CD4-positive, CD25-positive, alpha-beta regulatory T cell (primary cell): Measurements from ENCODE around the gene CDC14B. TPM values are rescaled to one million over a fixed set of nuclear protein-coding genes. Genes with fewer than 3 reads are reported as not detected.
A peak's percentile ranks its signal among the peaks of the same experiment; 100 is the strongest.

Experiments used
- ATAC-seq, 2 donors: fragments of 150-1000 bp; cut with Tn5 transposase; one replicate each; pipeline ENCODE4 v1.10.0; 2021; ENCODE audit warnings: low read depth in 2 of 2, moderate number of reproducible peaks in 2 of 2, moderate library complexity in 1 of 2
- DNase-seq, 3 donors: peaks; one replicate each; pipeline versions ENCODE4 v3.0.0 to v3.0.0-alpha.2; 2012 to 2022; ENCODE audit warnings: mixed read lengths in 1 of 3
- H3K27ac ChIP-seq: one replicate; pipeline ENCODE4 v1.7.0; 2013; ENCODE audit warnings: mild to moderate bottlenecking, low read length; ENCODE audit not compliant: insufficient read depth, poor library complexity, severe bottlenecking
- H3K27me3 ChIP-seq: one replicate; pipeline ENCODE4 v1.7.0; 2013; ENCODE audit warnings: low read length; ENCODE audit not compliant: control insufficient read depth, insufficient read depth
- H3K36me3 ChIP-seq: one replicate; pipeline ENCODE4 v1.7.0; 2013; ENCODE audit warnings: mild to moderate bottlenecking, low read length, moderate library complexity; ENCODE audit not compliant: control insufficient read depth, insufficient read depth
- H3K4me1 ChIP-seq: 2 replicates; pipeline ENCODE4 v1.7.0; 2013; ENCODE audit warnings: mild to moderate bottlenecking, low read length; ENCODE audit not compliant: insufficient read depth, control insufficient read depth, poor library complexity, severe bottlenecking
- H3K4me3 ChIP-seq: one replicate; pipeline ENCODE4 v1.7.0; 2013; ENCODE audit warnings: low read depth, mild to moderate bottlenecking, low read length, moderate library complexity
- H3K9me3 ChIP-seq, 2 experiments: 1 replicate in 1 of 2; 2 replicates in 1 of 2; pipeline ENCODE4 v1.7.0; 2013; ENCODE audit warnings: low read length in 2 of 2, mild to moderate bottlenecking in 1 of 2, moderate library complexity in 1 of 2; ENCODE audit not compliant: control insufficient read depth in 2 of 2
- H3K27ac Mint-ChIP-seq, 3 donors: one replicate each; pipeline ENCODE4 v1.8.0; 2020 to 2022; ENCODE audit warnings: mild to moderate bottlenecking in 3 of 3, mixed read lengths in 3 of 3, moderate library complexity in 2 of 3
- H3K27me3 Mint-ChIP-seq: one replicate; pipeline ENCODE4 v1.8.0; 2022; ENCODE audit warnings: mild to moderate bottlenecking, mixed read lengths
- H3K36me3 Mint-ChIP-seq: one replicate; pipeline ENCODE4 v1.8.0; 2020; ENCODE audit warnings: mixed read lengths
- H3K4me1 Mint-ChIP-seq, 4 donors: one replicate each; pipeline ENCODE4 v1.8.0; 2020 to 2022; ENCODE audit warnings: mixed read lengths in 4 of 4, mild to moderate bottlenecking in 1 of 4
- H3K4me3 Mint-ChIP-seq, 4 donors: one replicate each; pipeline ENCODE4 v1.8.0; 2020 to 2022; ENCODE audit warnings: mild to moderate bottlenecking in 4 of 4, mixed read lengths in 4 of 4, moderate library complexity in 3 of 4
- H3K9me3 Mint-ChIP-seq, 7 donors: one replicate each; pipeline ENCODE4 v1.8.0; 2020 to 2022; ENCODE audit warnings: mixed read lengths in 7 of 7, mild to moderate bottlenecking in 3 of 7, moderate library complexity in 2 of 7
- polyA plus RNA-seq, 4 donors: library from polyadenylated mRNA; unstranded; fragments of 300-500 nt; fragmentation: Illumina TruSeq; gene quantifications; one replicate each; pipeline ENCODE4 v1.2.3, GENCODE V29; 2021
- total RNA-seq: library from RNA; stranded (reverse); gene quantifications from one replicate; pipeline ENCODE4 v1.2.3, GENCODE V29; 2022

The CDC14B gene
- total and polyA plus RNA-seq, 5 donors from 2014 or later, result 7.1 to 17.7 (median 9.0) TPM

DNA sequence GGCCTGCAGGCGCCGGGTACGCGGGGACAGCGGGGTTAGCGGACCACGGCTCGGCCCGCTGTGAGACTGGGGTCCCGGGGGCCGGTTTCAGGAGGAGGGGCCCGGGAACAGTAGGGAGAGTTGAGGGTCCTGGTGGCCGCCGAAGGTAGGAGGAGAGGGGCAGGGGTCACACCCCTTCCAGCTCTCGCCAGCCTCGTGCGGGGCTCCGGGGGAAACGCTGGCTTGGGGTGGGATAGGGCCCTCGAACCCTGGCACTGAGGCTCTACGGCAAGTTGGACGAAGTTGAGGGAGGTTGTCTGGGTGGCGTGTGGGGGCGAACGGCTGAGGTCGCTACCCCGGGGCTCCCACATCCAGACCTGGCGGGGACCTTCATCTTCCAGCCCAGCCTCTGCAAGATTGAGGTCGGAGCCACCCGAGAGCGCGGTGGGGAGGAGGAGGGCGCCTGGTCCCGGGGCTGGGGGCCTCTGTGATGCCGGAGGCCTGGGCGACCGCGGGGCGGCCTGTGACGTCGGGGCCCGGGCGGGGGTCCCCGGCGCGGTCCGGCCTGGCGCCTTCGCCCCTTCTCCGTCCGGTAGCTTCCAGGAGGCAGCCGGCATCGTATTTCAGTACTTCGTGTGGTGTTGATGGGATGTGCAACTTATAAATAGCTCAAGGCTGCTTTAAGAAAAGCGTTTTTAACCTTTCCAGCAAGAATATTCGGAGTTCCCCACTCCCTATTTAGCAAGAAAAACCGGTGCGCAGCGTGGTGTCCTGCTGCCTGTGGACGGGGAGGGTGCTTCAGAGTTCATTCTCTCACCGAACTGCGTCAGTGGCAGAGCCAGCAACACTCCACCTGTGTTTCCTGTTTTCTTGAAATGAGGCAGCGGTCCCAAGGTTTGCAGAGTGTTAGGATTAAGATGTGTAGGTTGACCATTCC is 168.8 kb downstream of the CDC14B start:
- no peaks in the 10 kb centered on the region for H3K27me3 ChIP-seq
- H3K4me1 ChIP-seq, result peaks cover 27% of the 10 kb centered on the region
- Mint-ChIP-seq H3K27me3 (peaks cover 10% of the 10 kb centered on the region), H3K36me3 (no peaks in the 10 kb centered on the region), H3K27ac (peak overlapping the region; percentile 94 to 98 (median 98)), H3K4me3 (peak overlapping the region; percentile 96 to 97 (median 96)), H3K4me1 (peaks cover 17 to 30% (median 23%) of the 10 kb centered on the region in 4 donors), H3K9me3 (no peaks in the 10 kb centered on the region)
- H3K27ac ChIP-seq, result peak overlapping the region; percentile 59
- no peaks in the 10 kb centered on the region for H3K9me3 ChIP-seq
- DNase-seq (peak; percentile 28 to 63 (median 55)), ATAC-seq (no peak)
- no peaks in the 10 kb centered on the region for H3K36me3 ChIP-seq
- peak overlapping the region; percentile 88 for H3K4me3 ChIP-seq

Other genes starting within 250 kb of the CDC14B start
- 36.0 TPM for gene SLC35D2, start 236.1 kb downstream of the CDC14B start, total RNA-seq
- 10 to 100 TPM; 22.5 to 41.8 (median 37.3) TPM for gene SLC35D2, start 236.1 kb downstream of the CDC14B start, polyA plus RNA-seq
- gene ZNF367, start 201.5 kb downstream of the CDC14B start, total RNA-seq, result 8.8 TPM
- 1 to 10 TPM; 1.1 to 1.6 (median 1.4) TPM for gene ZNF367, start 201.5 kb downstream of the CDC14B start, polyA plus RNA-seq
- 21.5 TPM for gene HABP4, start 169.7 kb downstream of the CDC14B start, total RNA-seq
- gene HABP4, start 169.7 kb downstream of the CDC14B start, polyA plus RNA-seq, result 10 to 100 TPM; 19.8 to 25.5 (median 21.0) TPM
- gene PRXL2C, start 35.5 kb upstream of the CDC14B start, total RNA-seq, result 20.9 TPM
- gene PRXL2C, start 35.5 kb upstream of the CDC14B start, polyA plus RNA-seq, result 10 to 100 TPM in 1 of 4 donors, 1 to 10 TPM in 3; 7.5 to 11.1 (median 9.6) TPM
- 13.1 TPM for gene ZNF510, start 158.2 kb upstream of the CDC14B start, total RNA-seq
- 1 to 10 TPM; 6.0 to 9.5 (median 7.2) TPM for gene ZNF510, start 158.2 kb upstream of the CDC14B start, polyA plus RNA-seq
- 6.8 TPM for gene ZNF782, start 234.7 kb upstream of the CDC14B start, total RNA-seq
- 1 to 10 TPM; 1.6 to 2.8 (median 2.2) TPM for gene ZNF782, start 234.7 kb upstream of the CDC14B start, polyA plus RNA-seq